Transverse colon (tissue), 4 donors: ENCODE measurements around the gene EOLA2. TPM values are rescaled to one million over a fixed set of nuclear protein-coding genes. Genes with fewer than 3 reads are reported as not detected.
"Not testable (repeated sequence)": the region's sequence is repeated elsewhere in the genome, so short reads cannot be mapped to it uniquely, and the experiment has no call there.

ENCODE experiments used
- DNase-seq: peaks from one replicate; pipeline ENCODE4 v3.0.0-alpha.2; 2019
- H3K27ac ChIP-seq, 4 donors: fragments of 200-600 bp; sonication (generic); 2 replicates each; pipeline ENCODE4 v1.5.1; 2016 to 2018; ENCODE audit warnings: inconsistent platforms in 4 of 4
- H3K27me3 ChIP-seq: fragments of 200-600 bp; sonication (generic); 2 replicates; pipeline ENCODE4 v1.5.1; 2017; ENCODE audit warnings: inconsistent platforms
- H3K36me3 ChIP-seq, 4 donors: fragments of 200-600 bp; sonication (generic); 2 replicates each; pipeline ENCODE4 v1.5.1; 2017 to 2019; ENCODE audit warnings: inconsistent platforms in 4 of 4
- H3K4me1 ChIP-seq, 4 donors: fragments of 200-600 bp; sonication (generic); 2 replicates each; pipeline ENCODE4 v1.5.1; 2017 to 2020; ENCODE audit warnings: inconsistent platforms in 4 of 4
- H3K4me3 ChIP-seq, 4 donors: fragments of 200-600 bp; sonication (generic); 1 replicate in 1 of 4; 2 replicates in 3 of 4; pipeline versions ENCODE4 v1.5.1 to v1.6.1; 2017 to 2019; ENCODE audit warnings: inconsistent platforms in 4 of 4
- H3K9me3 ChIP-seq, 2 donors: fragments of 200-600 bp; sonication (generic); 2 replicates each; pipeline ENCODE4 v1.5.1; 2017 to 2019; ENCODE audit warnings: inconsistent platforms in 2 of 2
- CTCF ChIP-seq, 5 experiments: fragments of 200-600 bp in 3 of 5; fragments of 450-650 bp in 2 of 5; sonication (generic) in 3 of 5; IDR thresholded peaks; 1 replicate in 2 of 5; 2 replicates in 3 of 5; pipeline ENCODE4 v1.5.1; 2016 to 2017; ENCODE audit warnings: antibody characterized with exemption in 5 of 5, inconsistent platforms in 3 of 5, mild to moderate bottlenecking in 2 of 5, moderate library complexity in 1 of 5
- EP300 ChIP-seq: sonication (generic); formaldehyde crosslinking; IDR thresholded peaks from one replicate; pipeline ENCODE4 v1.6.1; 2017; ENCODE audit warnings: antibody characterized with exemption, low read depth
- POLR2A ChIP-seq: fragments of 450-650 bp; IDR thresholded peaks from one replicate; pipeline ENCODE4 v1.6.1; 2016; ENCODE audit warnings: antibody characterized with exemption, mild to moderate bottlenecking, moderate library complexity
- POLR2AphosphoS5 ChIP-seq, 3 donors: sonication (generic); formaldehyde crosslinking; IDR thresholded peaks; one replicate each; pipeline ENCODE4 v1.6.1; 2016; ENCODE audit warnings: antibody characterized with exemption in 3 of 3
- WGBS, 2 donors: methylation state at CpG; one replicate each; pipeline ENCODE4 v1.1.5; 2018; ENCODE audit warnings: low coverage in 1 of 2; 5-methylcytosine and 5-hydroxymethylcytosine counted together
- in situ Hi-C, 4 donors: fragments of 200-750 bp; cut with MboI; loops; one replicate each; pipeline versions ENCODE4 v1.15.0 to v1.15.1; 2017; ENCODE audit warnings: low sequenced_read_pairs in 3 of 4, low pct_ligation_motif_present in 1 of 4, low pct_unique_long_range_greater_than_20kb in 1 of 4
- intact Hi-C: fragments of 100-400 bp; cut with DNase I; formaldehyde crosslinking; loops from one replicate; pipeline ENCODE4 v1.15.1; 2023; ENCODE audit warnings: low total_unique reads
- total RNA-seq, 4 donors: library from RNA; depleted of rRNA; stranded (reverse); fragments of >200 nt; gene quantifications; one replicate each; pipeline ENCODE4 v1.1.0, GENCODE V29; 2016

EOLA2 gene
- total RNA-seq, 4 donors from 2014 or later, result 10.5 to 77.1 (median 30.4) TPM

DNA sequence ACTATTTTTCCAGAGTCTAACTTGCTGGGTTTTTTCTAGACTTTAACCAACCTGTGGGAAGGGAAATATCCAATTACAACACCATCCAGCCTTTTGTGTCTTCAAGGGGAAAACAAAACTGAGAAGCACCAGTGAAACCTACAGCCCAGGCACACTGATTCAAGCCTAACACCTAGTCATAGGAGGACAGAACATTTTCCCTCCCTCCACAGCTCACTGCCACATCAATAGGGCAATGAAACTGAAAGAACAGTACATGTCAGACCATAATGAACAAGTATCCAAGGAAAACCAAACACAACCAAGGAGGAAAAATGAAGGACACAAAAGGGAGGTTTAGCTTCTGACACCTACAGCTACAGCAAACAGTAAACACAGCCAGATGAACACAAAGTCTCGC, 39.7 kb downstream of the EOLA2 start:
- in situ Hi-C loops (no loop called here), intact Hi-C loops (no loop called here)
- Histone ChIP-seq H3K9me3 (no peaks in the 10 kb centered on the region), H3K36me3 (no peaks in the 10 kb centered on the region), H3K4me3 (no peak overlapping the region), H3K4me1 (no peaks in the 10 kb centered on the region), H3K27ac (no peak overlapping the region), H3K27me3 (no peaks in the 10 kb centered on the region)
- no peak for DNase-seq
- whole genome bisulfite sequencing, 2 donors, result 42 to 80% methylated on average over 1 of the region's 1 CpG
- no peak for TF ChIP-seq CTCF (IDR thresholded peaks at IDR 0.05)
- no peak for TF ChIP-seq POLR2AphosphoS5 (IDR thresholded peaks at IDR 0.05)
- no peak for TF ChIP-seq POLR2A
- no peak for TF ChIP-seq EP300

GRCh38 chrX:149890828-149891227, 47.5 kb downstream of the EOLA2 start:
- DNase-seq, in situ Hi-C loops, intact Hi-C loops, H3K9me3 ChIP-seq, H3K4me3 ChIP-seq, H3K4me1 ChIP-seq, H3K27me3 ChIP-seq, H3K27ac ChIP-seq, H3K36me3 ChIP-seq: not testable (repeated sequence)
- 86 to 88% methylated on average over 1 to 2 of the region's 2 CpGs for WGBS, 2 donors

Other genes with a start within 250 kb of the EOLA2 start
- gene MAGEA11, start 226.4 kb downstream of the EOLA2 start, total RNA-seq, result not detected
- gene HSFX1, start 164.4 kb downstream of the EOLA2 start, total RNA-seq, result 1 to 10 TPM; 1.3 to 7.9 (median 1.8) TPM
- gene MAGEA9, start 156.6 kb downstream of the EOLA2 start, total RNA-seq, result not detected
- not detected for gene MAGEA8, start 57.3 kb downstream of the EOLA2 start, total RNA-seq
- gene HSFX4, start 8.9 kb downstream of the EOLA2 start, total RNA-seq, result not detected